Measurements from ENCODE around the gene PTRH2.

GRCh38 chr17:59707149-59707970, at the start of gene PTRH2, which contains the start of gene VMP1:
- TF ChIP-seq CTCF (IDR thresholded peaks at IDR 0.05; ENCODE audit: low read depth, low read length, poor library complexity, severe bottlenecking) = no peak
- no peak for TF ChIP-seq EZH2phosphoT487 (IDR thresholded peaks at IDR 0.05; ENCODE audit: borderline replicate concordance, low read length)

Data from DOHH2 (cell line).